SU-DHL-6 (cell line): ENCODE measurements around the gene NOTUM.

Experiments used
- H2AFZ ChIP-seq: fragments of 200-600 bp; sonication (generic); 2 replicates; pipeline ENCODE4 v1.6.1; 2014; ENCODE audit warnings: low read depth, mild to moderate bottlenecking, moderate library complexity, mixed read lengths, antibody characterized with exemption, low read length; ENCODE audit not compliant: severe bottlenecking
- H3F3A ChIP-seq: fragments of 200-600 bp; shearing (Covaris generic); 2 replicates; pipeline ENCODE4 v1.6.0; 2016; ENCODE audit warnings: antibody characterized with exemption, mild to moderate bottlenecking; ENCODE audit not compliant: insufficient read depth
- H3K27ac ChIP-seq: fragments of 200-600 bp; sonication (generic); 2 replicates; pipeline ENCODE4 v1.5.1; 2016; ENCODE audit warnings: low read depth, mild to moderate bottlenecking, low read length, moderate library complexity, mixed read lengths
- H3K27me3 ChIP-seq: fragments of 200-600 bp; sonication (generic), shearing (Covaris generic); 2 replicates; pipeline ENCODE4 v1.6.0; 2014; ENCODE audit warnings: mild to moderate bottlenecking, low read length
- H3K36me3 ChIP-seq: fragments of 200-600 bp; sonication (generic); 2 replicates; pipeline ENCODE4 v1.6.1; 2014; ENCODE audit warnings: mild to moderate bottlenecking, low read length, mixed read lengths
- H3K4me2 ChIP-seq: fragments of 300-600, 200-600 bp; shearing (Covaris generic), sonication (generic); 2 replicates; pipeline ENCODE4 v1.6.0; 2014; ENCODE audit warnings: low read length, low read depth, mild to moderate bottlenecking; ENCODE audit not compliant: poor library complexity, severe bottlenecking
- H3K4me3 ChIP-seq: fragments of 200-600 bp; sonication (generic); 2 replicates; pipeline ENCODE4 v1.5.1; 2014; ENCODE audit warnings: antibody characterized with exemption, low read length, mild to moderate bottlenecking, mixed read lengths; ENCODE audit not compliant: insufficient read depth, poor library complexity, severe bottlenecking
- H3K79me2 ChIP-seq: fragments of 200-600 bp; sonication (generic); 2 replicates; pipeline ENCODE4 v1.6.1; 2014; ENCODE audit warnings: mild to moderate bottlenecking, low read length, moderate library complexity; ENCODE audit not compliant: insufficient read depth
- H3K9ac ChIP-seq: fragments of 200-600 bp; sonication (generic); 2 replicates; pipeline ENCODE4 v1.7.0; 2014; ENCODE audit warnings: mild to moderate bottlenecking, low read length
- H3K9me2 ChIP-seq: fragments of 200-600 bp; sonication (generic); replicated peaks from 2 replicates; pipeline ENCODE4 v1.6.1; 2014; ENCODE audit warnings: low read length; ENCODE audit not compliant: insufficient read depth
- H3K9me3 ChIP-seq: fragments of 200-600 bp; sonication (generic); 2 replicates; pipeline ENCODE4 v1.6.1; 2014; ENCODE audit warnings: low read length, mixed read lengths; ENCODE audit not compliant: insufficient read depth
- H4K20me1 ChIP-seq: fragments of 200-600 bp; sonication (generic); 2 replicates; pipeline ENCODE4 v1.6.1; 2014; ENCODE audit warnings: low read depth, mild to moderate bottlenecking, antibody characterized with exemption, low read length, moderate library complexity, mixed read lengths
- CTCF ChIP-seq: fragments of 200-600 bp; sonication (generic); IDR thresholded peaks from one replicate; pipeline ENCODE4 v1.5.1; 2017; ENCODE audit warnings: antibody characterized with exemption, mild to moderate bottlenecking, low read length, moderate library complexity; ENCODE audit not compliant: insufficient read depth, poor library complexity, severe bottlenecking
- EZH2phosphoT487 ChIP-seq: fragments of 200-600 bp; sonication (generic), shearing (Covaris generic); conservative IDR thresholded peaks from 2 replicates; pipeline ENCODE4 v1.6.1; 2018; ENCODE audit warnings: mild to moderate bottlenecking, antibody characterized with exemption, low read length, moderate library complexity, mixed read lengths

NOTUM gene

GRCh38 chr17:81927152-81927652, 33.8 kb downstream of the NOTUM start:
- H3K27ac ChIP-seq, result peak overlapping the region; percentile 86
- H3F3A ChIP-seq, result peaks cover 18% of the 10 kb centered on the region
- H2AFZ ChIP-seq, result no peak overlapping the region
- peak overlapping the region; percentile 93 for H3K9ac ChIP-seq
- H3K4me3 ChIP-seq, result peak overlapping the region; percentile 92
- TF ChIP-seq CTCF (no peak), EZH2phosphoT487 (no peak)
- peak overlapping the region; percentile 71 for H3K4me2 ChIP-seq
- H3K27me3 ChIP-seq, result no peaks in the 10 kb centered on the region
- H3K9me3 ChIP-seq, result no peaks in the 10 kb centered on the region
- H3K9me2 ChIP-seq, result no peaks in the 10 kb centered on the region
- peaks cover 42% of the 10 kb centered on the region for H3K79me2 ChIP-seq
- H4K20me1 ChIP-seq, result no peaks in the 10 kb centered on the region
- H3K36me3 ChIP-seq, result no peaks in the 10 kb centered on the region

GRCh38 chr17:81926451-81927151, 34.4 kb downstream of the NOTUM start:
- Histone ChIP-seq H3K9me2 (no peaks in the 10 kb centered on the region), H3K27ac (peak overlapping the region; percentile 86), H3K27me3 (no peaks in the 10 kb centered on the region), H3K4me2 (peak overlapping the region; percentile 71), H3K79me2 (peaks cover 46% of the 10 kb centered on the region), H3K4me3 (peak overlapping the region; percentile 92), H3K9me3 (no peaks in the 10 kb centered on the region), H4K20me1 (no peaks in the 10 kb centered on the region), H2AFZ (no peak overlapping the region), H3K9ac (peak overlapping the region; percentile 93), H3F3A (peaks cover 12% of the 10 kb centered on the region; the same call in 1 of the 2 replicates), H3K36me3 (no peaks in the 10 kb centered on the region)
- TF ChIP-seq EZH2phosphoT487 (no peak), CTCF (no peak)

GRCh38 chr17:81925860-81926450, 35.0 kb downstream of the NOTUM start:
- 0 out of 2 replicates have a peak, but pooled peaks cover 8% of the 10 kb centered on the region for H3F3A ChIP-seq
- peak overlapping the region; percentile 86 for H3K27ac ChIP-seq
- no peaks in the 10 kb centered on the region for H3K9me2 ChIP-seq
- H3K4me2 ChIP-seq, result peak overlapping the region; percentile 71
- H3K9me3 ChIP-seq, result no peaks in the 10 kb centered on the region
- peak overlapping the region; percentile 92 for H3K4me3 ChIP-seq
- peak overlapping the region; percentile 93 for H3K9ac ChIP-seq
- H2AFZ ChIP-seq, result no peak overlapping the region
- peaks cover 52% of the 10 kb centered on the region for H3K79me2 ChIP-seq
- no peak for TF ChIP-seq CTCF
- TF ChIP-seq EZH2phosphoT487, result no peak
- no peaks in the 10 kb centered on the region for H3K36me3 ChIP-seq
- no peaks in the 10 kb centered on the region for H3K27me3 ChIP-seq
- H4K20me1 ChIP-seq, result no peaks in the 10 kb centered on the region
